Activated T-cell treated with anti-CD3 and anti-CD28 coated beads, Interleukin-2, amount 50 U/mL, for 48 hours (primary cell): Measurements from ENCODE around the gene DOLK.
"Not testable (repeated sequence)": the region's sequence is repeated elsewhere in the genome, so short reads cannot be mapped to it uniquely, and the experiment has no call there.

Source experiments
- DNase-seq, 2 experiments: peaks; one replicate each; pipeline ENCODE4 v3.0.0-alpha.2; 2020

DOLK gene

GRCh38 chr9:128947527-128948301, at the start of gene DOLK, which contains the start of gene NUP188:
DOLK (minus strand) TSS chr9:128947603; CDS start chr9:128947303, 300 bp downstream.
NUP188 (plus strand) TSS chr9:128947699; CDS start chr9:128947720, 21 bp downstream.
- peak; percentile 100 for DNase-seq

- DNase-seq = no peak
Observed at GRCh38 chr9:128995791-128996190, 48.4 kb upstream of the DOLK start.

- no peak for DNase-seq
Observed at GRCh38 chr9:128992995-128993394, 45.6 kb upstream of the DOLK start.

- no peak for DNase-seq
Observed at GRCh38 chr9:128987805-128988204, 40.4 kb upstream of the DOLK start.

GRCh38 chr9:128986671-128987070, 39.3 kb upstream of the DOLK start:
- no peak for DNase-seq

- DNase-seq = no peak
Observed at GRCh38 chr9:128983536-128983935, 36.1 kb upstream of the DOLK start.

- DNase-seq = no peak
Observed at GRCh38 chr9:128979111-128979510, 31.7 kb upstream of the DOLK start.

GRCh38 chr9:128972956-128973355, 25.6 kb upstream of the DOLK start:
- DNase-seq = no peak

GRCh38 chr9:128969491-128969890, 22.1 kb upstream of the DOLK start:
- DNase-seq = no peak

- DNase-seq = not testable (repeated sequence)
Observed at GRCh38 chr9:128961403-128961802, 14.0 kb upstream of the DOLK start.

GRCh38 chr9:128947277-128947526, 201 bp downstream of the DOLK start:
- no peak for DNase-seq

GRCh38 chr9:128946571-128947276, 679 bp downstream of the DOLK start:
- no peak for DNase-seq

GRCh38 chr9:128945798-128946501, 1.5 kb downstream of the DOLK start:
- no peak for DNase-seq

GRCh38 chr9:128944966-128945365, 2.4 kb downstream of the DOLK start:
- not testable (repeated sequence) for DNase-seq

- no peak for DNase-seq
Observed at GRCh38 chr9:128943832-128944620, 3.4 kb downstream of the DOLK start.

GRCh38 chr9:128940946-128941755, 6.3 kb downstream of the DOLK start:
- no peak for DNase-seq

GRCh38 chr9:128940271-128940921, 7.0 kb downstream of the DOLK start:
- DNase-seq = no peak

GRCh38 chr9:128937310-128938165, 9.9 kb downstream of the DOLK start:
- DNase-seq = no peak

- no peak for DNase-seq
Observed at GRCh38 chr9:128936171-128936865, 11.1 kb downstream of the DOLK start.

GRCh38 chr9:128933731-128934130, 13.7 kb downstream of the DOLK start:
- DNase-seq = no peak
